ENCODE data around the gene LRCOL1.

Gene LRCOL1

GRCh38 chr12:132635076-132635955, 24.9 kb upstream of the LRCOL1 start:
- no peak for DNase-seq

GRCh38 chr12:132634411-132634990, 24.1 kb upstream of the LRCOL1 start:
- no peak for DNase-seq

- DNase-seq: no peak
Observed at GRCh38 chr12:132633901-132634300, 23.5 kb upstream of the LRCOL1 start.

- no peak for DNase-seq
Observed at GRCh38 chr12:132633398-132633797, 23.0 kb upstream of the LRCOL1 start.

GRCh38 chr12:132632521-132633228, 22.3 kb upstream of the LRCOL1 start:
- no peak for DNase-seq

GRCh38 chr12:132631666-132632065, 21.3 kb upstream of the LRCOL1 start:
- DNase-seq: no peak

GRCh38 chr12:132630672-132631071, 20.3 kb upstream of the LRCOL1 start:
- no peak for DNase-seq

GRCh38 chr12:132629330-132629729, 18.9 kb upstream of the LRCOL1 start:
- no peak for DNase-seq

- DNase-seq: no peak
Observed at GRCh38 chr12:132625731-132626430, 15.5 kb upstream of the LRCOL1 start.

- DNase-seq: no peak
Observed at GRCh38 chr12:132624910-132625630, 14.7 kb upstream of the LRCOL1 start.

GRCh38 chr12:132624186-132624855, 13.9 kb upstream of the LRCOL1 start:
- DNase-seq: no peak

GRCh38 chr12:132623072-132623869, 12.9 kb upstream of the LRCOL1 start:
- no peak for DNase-seq

GRCh38 chr12:132622437-132623071, 12.2 kb upstream of the LRCOL1 start:
- no peak for DNase-seq

GRCh38 chr12:132621657-132622435, 11.5 kb upstream of the LRCOL1 start:
- no peak for DNase-seq

GRCh38 chr12:132620899-132621656, 10.7 kb upstream of the LRCOL1 start:
- DNase-seq: no peak

GRCh38 chr12:132620113-132620898, 9.9 kb upstream of the LRCOL1 start:
- DNase-seq: no peak

- DNase-seq: no peak
Observed at GRCh38 chr12:132619386-132620112, 9.2 kb upstream of the LRCOL1 start.

- no peak for DNase-seq
Observed at GRCh38 chr12:132619071-132619385, 8.6 kb upstream of the LRCOL1 start.
